Activated B cell treated with CpG ODN at 0.5 μM for 24 hours (primary cell): ENCODE data around the gene SLC25A30. TPM values are rescaled to one million over a fixed set of nuclear protein-coding genes. Genes with fewer than 3 reads are reported as not detected.
A peak's percentile ranks its signal among the peaks of the same experiment; 100 is the strongest.

Experiments
- ATAC-seq: fragments of 200-7000 bp; cut with Tn5 transposase; one replicate; pipeline ENCODE4 v1.10.0; 2021; ENCODE audit warnings: low read depth, mild to moderate bottlenecking, moderate library complexity
- CTCF ChIA-PET: fragments of 350-600 bp; sonication (Branson Sonifier 250); formaldehyde crosslinking; loops from one replicate; lab custom pipeline; 2021; ENCODE audit warnings: antibody characterized with exemption; lab: Charles Lee
- POLR2A ChIA-PET: fragments of 350-600 bp; sonication (Branson Sonifier 250); formaldehyde crosslinking; loops from one replicate; lab custom pipeline; 2021; ENCODE audit warnings: antibody characterized with exemption; lab: Charles Lee
- DNase-seq: peaks from one replicate; pipeline ENCODE4 v3.0.0; 2022
- H3K27ac Mint-ChIP-seq: one replicate; pipeline ENCODE4 v1.8.0; 2020; ENCODE audit warnings: mixed read lengths
- H3K27me3 Mint-ChIP-seq: one replicate; pipeline ENCODE4 v1.8.0; 2021; ENCODE audit warnings: mixed read lengths
- H3K36me3 Mint-ChIP-seq: one replicate; pipeline ENCODE4 v1.8.0; 2021; ENCODE audit warnings: low read depth, mixed read lengths
- H3K4me1 Mint-ChIP-seq: one replicate; pipeline ENCODE4 v1.8.0; 2021; ENCODE audit warnings: mixed read lengths
- H3K4me3 Mint-ChIP-seq: one replicate; pipeline ENCODE4 v1.8.0; 2020; ENCODE audit warnings: mild to moderate bottlenecking, mixed read lengths
- H3K9me3 Mint-ChIP-seq: one replicate; pipeline ENCODE4 v1.8.0; 2020; ENCODE audit warnings: mixed read lengths
- intact Hi-C: fragments of 100-400 bp; cut with micrococcal nuclease; formaldehyde crosslinking; loops from one replicate; pipeline ENCODE4 v1.15.1; 2024
- total RNA-seq: library from RNA; stranded (reverse); gene quantifications from 2 replicates; pipeline ENCODE4 v1.2.3, GENCODE V29; 2022
- TF ChIP-seq, protein P1 (sequence below): fragments of 200-600 bp; IDR thresholded peaks from one replicate; pipeline ENCODE4 v1.8.0; 2022; ENCODE audit warnings: antibody characterized with exemption, mild to moderate bottlenecking

The SLC25A30 gene
- total RNA-seq, 1 donor from 2014 or later, result 19.3 TPM

DNA sequence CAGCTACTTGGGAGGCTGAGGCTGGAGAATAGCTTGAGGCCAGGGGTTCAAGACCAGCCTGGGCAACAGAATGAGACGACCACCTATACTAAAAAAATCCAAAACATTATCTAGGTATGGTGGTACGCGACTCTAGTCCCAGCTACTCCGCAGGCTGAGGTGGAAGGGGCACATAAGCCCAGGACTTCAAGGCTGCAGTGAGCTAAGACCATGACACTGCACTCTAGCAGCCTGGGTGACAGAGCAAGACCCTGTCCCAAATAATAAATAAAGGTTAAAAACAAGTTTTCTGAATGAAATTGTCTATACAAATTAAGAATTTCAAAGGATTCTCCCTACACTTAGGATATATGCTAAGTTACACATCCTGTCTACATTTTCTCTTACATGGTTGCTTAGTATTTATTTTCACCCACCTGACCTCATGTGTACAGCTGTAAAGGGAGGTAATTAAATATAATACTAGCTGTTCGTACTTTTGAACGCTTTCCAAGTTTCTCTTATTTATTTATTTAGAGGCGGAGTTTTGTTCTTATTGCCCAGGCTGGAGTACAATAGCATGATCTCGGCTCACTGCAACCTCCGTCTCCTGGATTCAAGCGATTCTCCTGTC is 1.6 kb downstream of the SLC25A30 start:
- no peak for DNase-seq

GRCh38 chr13:45415112-45415511 is 3.1 kb downstream of the SLC25A30 start:
- Mint-ChIP-seq H3K4me1 (peaks cover 25% of the 10 kb centered on the region), H3K4me3 (no peak overlapping the region), H3K36me3 (peaks cover 27% of the 10 kb centered on the region), H3K27ac (no peak overlapping the region), H3K9me3 (no peaks in the 10 kb centered on the region), H3K27me3 (no peaks in the 10 kb centered on the region)
- intact Hi-C loops, result loop anchor here (5.0 kb wide), 3 partner anchors 637 to 838 kb away; partner anchors contain the start of genes LCP1, TSC22D1 and ZC3H13
- ATAC-seq (no peak), DNase-seq (no peak)
- ChIA-PET CTCF (no interaction called here), POLR2A (interaction anchor here (0.7 kb wide), 1 partner anchor 1186 kb away, joined by 5 read pairs; no protein-coding TSS in a partner anchor)
- TF ChIP-seq, protein P1, sequence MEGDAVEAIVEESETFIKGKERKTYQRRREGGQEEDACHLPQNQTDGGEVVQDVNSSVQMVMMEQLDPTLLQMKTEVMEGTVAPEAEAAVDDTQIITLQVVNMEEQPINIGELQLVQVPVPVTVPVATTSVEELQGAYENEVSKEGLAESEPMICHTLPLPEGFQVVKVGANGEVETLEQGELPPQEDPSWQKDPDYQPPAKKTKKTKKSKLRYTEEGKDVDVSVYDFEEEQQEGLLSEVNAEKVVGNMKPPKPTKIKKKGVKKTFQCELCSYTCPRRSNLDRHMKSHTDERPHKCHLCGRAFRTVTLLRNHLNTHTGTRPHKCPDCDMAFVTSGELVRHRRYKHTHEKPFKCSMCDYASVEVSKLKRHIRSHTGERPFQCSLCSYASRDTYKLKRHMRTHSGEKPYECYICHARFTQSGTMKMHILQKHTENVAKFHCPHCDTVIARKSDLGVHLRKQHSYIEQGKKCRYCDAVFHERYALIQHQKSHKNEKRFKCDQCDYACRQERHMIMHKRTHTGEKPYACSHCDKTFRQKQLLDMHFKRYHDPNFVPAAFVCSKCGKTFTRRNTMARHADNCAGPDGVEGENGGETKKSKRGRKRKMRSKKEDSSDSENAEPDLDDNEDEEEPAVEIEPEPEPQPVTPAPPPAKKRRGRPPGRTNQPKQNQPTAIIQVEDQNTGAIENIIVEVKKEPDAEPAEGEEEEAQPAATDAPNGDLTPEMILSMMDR, result no peak

More for the DNA sequence above, 1.6 kb downstream of the SLC25A30 start:
- intact Hi-C loops, result loop anchor here (1.0 to 5.0 kb wide), 4 partner anchors 48 to 839 kb away; partner anchors contain the start of genes COG3, LCP1, TSC22D1 and ZC3H13
- ChIA-PET CTCF (interaction anchor here (0.9 to 2.8 kb wide), 3 partner anchors 22 to 370 kb away, joined by 3 to 17 read pairs (median 5); no protein-coding TSS in a partner anchor), POLR2A (interaction anchor here (0.6 to 3.2 kb wide), 7 partner anchors 13 to 76 kb away, joined by 3 to 33 read pairs (median 7); partner anchors contain the start of genes COG3 and TPT1)
- TF ChIP-seq, protein P1, result no peak
- Mint-ChIP-seq H3K27ac (peak overlapping the region; percentile 97), H3K9me3 (no peaks in the 10 kb centered on the region), H3K36me3 (peaks cover 13% of the 10 kb centered on the region), H3K27me3 (no peaks in the 10 kb centered on the region), H3K4me1 (peaks cover 25% of the 10 kb centered on the region), H3K4me3 (peak overlapping the region; percentile 95)
- no peak for ATAC-seq

DNA sequence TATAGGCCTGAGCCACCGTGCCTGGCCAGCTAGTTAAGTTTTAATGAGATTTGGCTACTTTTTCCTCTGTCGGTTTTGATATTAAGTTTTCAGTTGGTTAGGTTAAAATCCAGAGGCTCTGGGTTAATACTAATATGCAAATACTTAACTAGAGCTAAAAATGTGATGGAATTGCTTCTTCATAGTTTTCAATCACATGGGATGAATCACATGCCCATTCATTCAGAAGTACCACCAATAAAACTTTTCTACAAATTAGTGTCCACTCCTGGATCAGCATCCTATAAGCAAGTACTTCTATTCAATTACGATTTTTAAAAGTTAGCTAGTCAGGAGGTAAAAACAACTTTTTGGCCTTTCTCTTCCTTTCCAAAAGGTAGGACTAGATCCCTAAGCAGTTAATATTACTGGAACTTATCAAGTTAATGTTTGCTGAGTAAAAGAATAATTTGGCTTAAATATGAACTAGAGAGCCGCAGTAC is 4.3 kb downstream of the SLC25A30 start:
- intact Hi-C loops, result no loop called here
- no peak overlapping the region for H3K27ac Mint-ChIP-seq
- H3K4me1 Mint-ChIP-seq, result peaks cover 25% of the 10 kb centered on the region
- H3K9me3 Mint-ChIP-seq, result no peaks in the 10 kb centered on the region
- ChIA-PET CTCF (no interaction called here), POLR2A (no interaction called here)
- no peaks in the 10 kb centered on the region for H3K27me3 Mint-ChIP-seq
- H3K36me3 Mint-ChIP-seq, result peaks cover 36% of the 10 kb centered on the region
- no peak for ATAC-seq
- no peak overlapping the region for H3K4me3 Mint-ChIP-seq
- TF ChIP-seq, protein P1, result no peak
- no peak for DNase-seq

DNA sequence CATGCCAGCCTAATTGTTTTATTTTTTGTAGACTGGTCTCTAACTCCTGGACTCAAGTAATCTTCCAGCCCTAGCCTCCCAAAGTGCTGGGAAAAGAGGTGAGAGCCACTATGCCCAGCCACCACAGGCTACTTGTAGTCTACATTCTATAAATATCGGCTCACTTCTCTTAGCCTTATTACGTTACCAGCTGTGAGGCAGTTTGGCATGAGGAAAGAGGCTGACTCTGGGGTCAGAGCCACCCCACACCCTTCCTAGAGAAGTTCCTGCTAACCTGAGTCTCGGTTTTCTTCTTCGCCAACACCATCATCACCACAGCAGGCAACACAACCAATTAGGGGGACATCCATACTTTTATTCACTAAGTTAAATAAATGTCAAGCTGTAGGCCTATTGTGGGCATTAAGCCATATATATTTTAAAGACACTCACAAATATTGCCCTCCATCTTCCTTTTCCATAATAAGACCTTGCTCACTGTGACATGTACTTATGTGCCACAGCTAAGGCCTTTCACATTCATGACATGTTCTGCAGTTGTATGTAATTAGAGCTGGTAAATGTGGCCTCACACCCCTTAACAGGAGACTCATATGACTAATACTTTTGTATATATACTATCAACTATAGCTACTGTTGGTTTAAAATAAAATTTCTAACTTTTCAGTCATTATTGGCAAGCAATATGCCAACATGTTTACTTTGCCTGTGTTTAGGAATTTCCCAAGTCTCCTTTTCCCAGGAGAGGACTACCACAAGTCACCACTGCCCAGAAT is 5.7 kb downstream of the SLC25A30 start:
- H3K27me3 Mint-ChIP-seq, result no peaks in the 10 kb centered on the region
- peaks cover 44% of the 10 kb centered on the region for H3K36me3 Mint-ChIP-seq
- CTCF ChIA-PET, result no interaction called here
- DNase-seq, result no peak
- ATAC-seq, result no peak
- TF ChIP-seq, protein P1, result no peak
- no peaks in the 10 kb centered on the region for H3K9me3 Mint-ChIP-seq
- no peak overlapping the region for H3K27ac Mint-ChIP-seq
- POLR2A ChIA-PET, result interaction anchor here (0.7 kb wide), 1 partner anchor 17 kb away, joined by 3 read pairs; no protein-coding TSS in a partner anchor
- peaks cover 23% of the 10 kb centered on the region for H3K4me1 Mint-ChIP-seq
- intact Hi-C loops, result no loop called here
- no peak overlapping the region for H3K4me3 Mint-ChIP-seq
